CD14-positive monocyte (primary cell): Measurements from ENCODE around the gene AKAP6. TPM values are rescaled to one million over a fixed set of nuclear protein-coding genes. Genes with fewer than 3 reads are reported as not detected.

Source experiments
- DNase-seq, 3 donors: peaks; one replicate each; pipeline ENCODE4 v3.0.0-alpha.2; 2011 to 2022
- H2AFZ ChIP-seq: 2 replicates; pipeline ENCODE4 v1.6.0; 2012; ENCODE audit warnings: mild to moderate bottlenecking, low read depth, low read length, inconsistent platforms; ENCODE audit not compliant: insufficient read depth, poor library complexity, severe bottlenecking
- H3K27ac ChIP-seq, 2 donors: 1 replicate in 1 of 2; 2 replicates in 1 of 2; pipeline ENCODE4 v1.5.1; 2012 to 2013; ENCODE audit warnings: low read length in 2 of 2, control low read depth in 1 of 2, inconsistent platforms in 1 of 2, low read depth in 1 of 2, mild to moderate bottlenecking in 1 of 2
- H3K27me3 ChIP-seq, 2 donors: one replicate each; pipeline versions ENCODE4 v1.6.0 to v1.6.1; 2011 to 2013; ENCODE audit warnings: low read length in 2 of 2; ENCODE audit not compliant: control insufficient read depth in 2 of 2, insufficient read depth in 2 of 2
- H3K36me3 ChIP-seq, 2 donors: replicated peaks in 1 of 2; 1 replicate in 1 of 2; 2 replicates in 1 of 2; pipeline versions ENCODE4 v1.5.1 to v1.6.1; 2012 to 2013; ENCODE audit warnings: low read length in 2 of 2, control low read depth in 1 of 2, inconsistent platforms in 1 of 2, mild to moderate bottlenecking in 1 of 2; ENCODE audit not compliant: insufficient read depth in 2 of 2, control insufficient read depth in 1 of 2
- H3K4me1 ChIP-seq, 2 donors: 1 replicate in 1 of 2; 2 replicates in 1 of 2; pipeline versions ENCODE4 v1.5.1 to v1.6.1; 2012 to 2013; ENCODE audit warnings: low read length in 2 of 2, control low read depth in 1 of 2, inconsistent platforms in 1 of 2, mild to moderate bottlenecking in 1 of 2, moderate library complexity in 1 of 2; ENCODE audit not compliant: insufficient read depth in 2 of 2, control insufficient read depth in 1 of 2
- H3K4me2 ChIP-seq: replicated peaks from 2 replicates; pipeline ENCODE3; 2012; ENCODE audit warnings: low read length, moderate library complexity, mild to moderate bottlenecking; ENCODE audit not compliant: poor library complexity, severe bottlenecking; ENCODE audit errors: extremely low read depth
- H3K4me3 ChIP-seq, 3 experiments: fragments of 200-600 bp in 1 of 3; sonication (generic) in 1 of 3; replicated peaks in 1 of 3; 1 replicate in 2 of 3; 2 replicates in 1 of 3; pipeline ENCODE4 v1.5.1; 2011 to 2013; ENCODE audit warnings: low read length in 3 of 3, mild to moderate bottlenecking in 3 of 3, control low read depth in 2 of 3, low read depth in 2 of 3, inconsistent platforms in 1 of 3, moderate library complexity in 1 of 3
- H3K79me2 ChIP-seq: 2 replicates; pipeline ENCODE4 v1.6.0; 2012; ENCODE audit warnings: mild to moderate bottlenecking, control low read depth, inconsistent platforms, low read length, moderate library complexity; ENCODE audit not compliant: insufficient read depth
- H3K9ac ChIP-seq: 2 replicates; pipeline ENCODE4 v1.6.0; 2017; ENCODE audit warnings: low read length, mild to moderate bottlenecking; ENCODE audit not compliant: insufficient read depth, poor library complexity, severe bottlenecking
- H3K9me3 ChIP-seq, 2 donors: replicated peaks in 1 of 2; 1 replicate in 1 of 2; 2 replicates in 1 of 2; pipeline versions ENCODE4 v1.5.1 to v1.6.1; 2012 to 2013; ENCODE audit warnings: low read length in 2 of 2, control low read depth in 1 of 2; ENCODE audit not compliant: control insufficient read depth in 1 of 2, insufficient read depth in 1 of 2
- H4K20me1 ChIP-seq: 2 replicates; pipeline ENCODE4 v1.6.0; 2012; ENCODE audit warnings: mild to moderate bottlenecking, low read length, control low read depth, moderate library complexity; ENCODE audit not compliant: insufficient read depth
- H3K27ac Mint-ChIP-seq, 7 donors: one replicate each; pipeline ENCODE4 v1.8.0; 2020; ENCODE audit warnings: mild to moderate bottlenecking in 7 of 7, mixed read lengths in 7 of 7, moderate library complexity in 6 of 7, inconsistent platforms in 2 of 7
- H3K27me3 Mint-ChIP-seq, 3 donors: one replicate each; pipeline ENCODE4 v1.8.0; 2021 to 2022; ENCODE audit warnings: low read depth in 3 of 3, mild to moderate bottlenecking in 3 of 3, mixed read lengths in 3 of 3, moderate library complexity in 3 of 3, inconsistent platforms in 1 of 3
- H3K36me3 Mint-ChIP-seq, 2 donors: one replicate each; pipeline ENCODE4 v1.8.0; 2020; ENCODE audit warnings: mixed read lengths in 2 of 2, inconsistent platforms in 1 of 2, mild to moderate bottlenecking in 1 of 2
- H3K4me1 Mint-ChIP-seq: one replicate; pipeline ENCODE4 v1.8.0; 2020; ENCODE audit warnings: mild to moderate bottlenecking, mixed read lengths
- H3K4me3 Mint-ChIP-seq, 2 donors: one replicate each; pipeline ENCODE4 v1.8.0; 2020; ENCODE audit warnings: mild to moderate bottlenecking in 2 of 2, mixed read lengths in 2 of 2, moderate library complexity in 1 of 2
- H3K9me3 Mint-ChIP-seq, 7 donors: one replicate each; pipeline ENCODE4 v1.8.0; 2020 to 2022; ENCODE audit warnings: mixed read lengths in 7 of 7, mild to moderate bottlenecking in 6 of 7, moderate library complexity in 6 of 7, inconsistent platforms in 2 of 7
- intact Hi-C, 2 donors: fragments of 100-400 bp; cut with micrococcal nuclease; formaldehyde crosslinking; loops; one replicate each; pipeline versions ENCODE4 v1.15.0 to v1.15.1; 2023
- polyA plus RNA-seq, 3 donors: library from polyadenylated mRNA; depleted of rRNA in 1 of 3; unstranded in 2 of 3; stranded (reverse) in 1 of 3; fragments of 300-500 nt in 2 of 3; fragments of >200 nt in 1 of 3; fragmentation: Illumina TruSeq in 2 of 3; gene quantifications; 1 replicate in 2 of 3; 2 replicates in 1 of 3; pipeline ENCODE4 v1.2.3, GENCODE V29; 2012 to 2021
- TF ChIP-seq, protein P1 (sequence below): fragments of 200-600 bp; IDR thresholded peaks from one replicate; pipeline ENCODE4 v1.8.0; 2022; ENCODE audit warnings: antibody characterized with exemption, mild to moderate bottlenecking

AKAP6 gene
- polyA plus RNA-seq, 3 donors: not detected

DNA sequence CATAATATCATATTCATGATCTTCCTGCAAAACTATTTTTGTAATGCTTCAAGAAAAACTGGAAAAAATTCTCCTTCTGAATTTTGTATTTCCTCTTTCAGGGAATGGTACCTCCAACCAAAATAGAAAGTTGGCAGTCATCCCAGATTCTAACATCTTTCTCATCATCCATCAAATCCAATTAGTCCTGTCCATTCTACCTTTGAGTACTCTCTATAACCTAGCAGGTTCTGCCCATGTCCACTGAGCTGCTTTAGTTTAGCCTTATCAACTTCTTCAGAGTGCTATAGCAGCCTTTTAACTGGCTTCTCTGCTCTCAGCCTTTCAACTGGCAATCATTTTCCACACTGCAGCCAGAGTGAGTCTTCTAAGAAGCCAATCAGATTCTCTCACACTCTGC lies 236.2 kb downstream of the AKAP6 start:
- Histone ChIP-seq H2AFZ (no peak overlapping the region), H3K4me3 (no peak overlapping the region), H3K9ac (no peak overlapping the region), H3K4me1 (no peaks in the 10 kb centered on the region), H3K79me2 (no peaks in the 10 kb centered on the region), H4K20me1 (no peaks in the 10 kb centered on the region), H3K9me3 (no peaks in the 10 kb centered on the region), H3K4me2 (no peak overlapping the region), H3K36me3 (no peaks in the 10 kb centered on the region), H3K27ac (no peak overlapping the region), H3K27me3 (no peaks in the 10 kb centered on the region)
- peaks cover 3 to 7% (median 6%) of the 10 kb centered on the region in 3 donors for H3K27me3 Mint-ChIP-seq
- no peaks in the 10 kb centered on the region for H3K4me1 Mint-ChIP-seq
- H3K9me3 Mint-ChIP-seq: peaks cover 0 to 2% (median 0%) of the 10 kb centered on the region in 7 donors
- no peaks in the 10 kb centered on the region for H3K36me3 Mint-ChIP-seq
- no peak overlapping the region for H3K4me3 Mint-ChIP-seq
- DNase-seq: no peak
- intact Hi-C loops: no loop called here
- H3K27ac Mint-ChIP-seq: no peak overlapping the region
- TF ChIP-seq, protein P1, sequence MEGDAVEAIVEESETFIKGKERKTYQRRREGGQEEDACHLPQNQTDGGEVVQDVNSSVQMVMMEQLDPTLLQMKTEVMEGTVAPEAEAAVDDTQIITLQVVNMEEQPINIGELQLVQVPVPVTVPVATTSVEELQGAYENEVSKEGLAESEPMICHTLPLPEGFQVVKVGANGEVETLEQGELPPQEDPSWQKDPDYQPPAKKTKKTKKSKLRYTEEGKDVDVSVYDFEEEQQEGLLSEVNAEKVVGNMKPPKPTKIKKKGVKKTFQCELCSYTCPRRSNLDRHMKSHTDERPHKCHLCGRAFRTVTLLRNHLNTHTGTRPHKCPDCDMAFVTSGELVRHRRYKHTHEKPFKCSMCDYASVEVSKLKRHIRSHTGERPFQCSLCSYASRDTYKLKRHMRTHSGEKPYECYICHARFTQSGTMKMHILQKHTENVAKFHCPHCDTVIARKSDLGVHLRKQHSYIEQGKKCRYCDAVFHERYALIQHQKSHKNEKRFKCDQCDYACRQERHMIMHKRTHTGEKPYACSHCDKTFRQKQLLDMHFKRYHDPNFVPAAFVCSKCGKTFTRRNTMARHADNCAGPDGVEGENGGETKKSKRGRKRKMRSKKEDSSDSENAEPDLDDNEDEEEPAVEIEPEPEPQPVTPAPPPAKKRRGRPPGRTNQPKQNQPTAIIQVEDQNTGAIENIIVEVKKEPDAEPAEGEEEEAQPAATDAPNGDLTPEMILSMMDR: no peak

DNA sequence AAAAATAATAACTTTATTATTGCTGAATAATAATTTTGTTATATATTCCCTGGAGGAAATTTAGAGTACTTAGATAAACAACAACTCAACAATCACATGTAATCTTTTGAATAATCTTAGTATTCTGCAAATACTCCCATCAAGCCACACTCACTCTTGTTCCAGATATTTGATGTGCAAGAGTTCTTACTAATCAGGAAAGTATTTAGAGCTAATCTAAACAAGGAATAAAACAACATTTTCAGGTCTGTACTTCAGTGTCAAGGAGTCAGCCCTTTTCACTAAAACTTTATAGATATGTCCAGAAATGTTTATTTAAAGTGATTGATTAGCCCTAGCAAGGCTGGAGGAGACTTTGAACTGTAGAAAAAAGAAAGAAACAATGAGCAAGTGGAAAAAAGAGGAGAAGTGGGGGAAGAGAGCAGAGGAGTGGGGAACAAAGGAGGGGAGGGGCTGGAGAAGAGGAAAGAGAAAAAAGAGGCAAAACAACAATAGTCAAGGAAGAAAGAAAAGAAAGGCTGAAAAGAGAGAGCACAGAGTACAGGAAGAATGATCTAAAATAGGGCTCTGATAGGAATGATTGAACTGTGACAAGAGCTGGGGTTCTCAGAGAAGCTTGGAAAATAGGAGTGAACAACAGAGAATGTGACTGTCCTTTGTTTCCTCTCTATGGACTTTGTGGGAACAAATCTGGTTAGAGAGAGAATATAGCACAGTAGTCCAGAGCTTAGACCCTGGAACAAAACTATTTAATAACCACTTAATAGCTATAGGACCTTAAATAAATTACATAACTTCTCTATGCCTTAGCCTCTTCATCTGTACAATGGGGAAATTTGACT lies 238.7 kb downstream of the AKAP6 start:
- no peak for DNase-seq
- Histone ChIP-seq H3K4me3 (no peak overlapping the region), H3K9ac (no peak overlapping the region), H3K79me2 (no peaks in the 10 kb centered on the region), H3K27ac (no peak overlapping the region), H3K4me2 (no peak overlapping the region), H3K27me3 (no peaks in the 10 kb centered on the region), H4K20me1 (no peaks in the 10 kb centered on the region), H2AFZ (no peak overlapping the region), H3K9me3 (no peaks in the 10 kb centered on the region), H3K4me1 (no peaks in the 10 kb centered on the region), H3K36me3 (no peaks in the 10 kb centered on the region)
- intact Hi-C loops: no loop called here
- Mint-ChIP-seq H3K4me1 (peaks cover 3% of the 10 kb centered on the region), H3K4me3 (no peak overlapping the region), H3K9me3 (peaks cover 0 to 2% (median 0%) of the 10 kb centered on the region in 7 donors), H3K27ac (no peak overlapping the region), H3K27me3 (peaks cover 3 to 7% (median 6%) of the 10 kb centered on the region in 3 donors), H3K36me3 (no peaks in the 10 kb centered on the region)
- TF ChIP-seq, protein P1: no peak
